Brain microvascular endothelial cell (primary cell): Measurements from ENCODE around the gene FAM9B.

Source experiments
- DNase-seq: peaks from one replicate; pipeline ENCODE4 v3.0.0-alpha.2; 2020
- H3K27ac ChIP-seq: fragments of 250-450 bp; sonication (Bioruptor Pico); 2 replicates; pipeline ENCODE4 v1.5.1; 2020; ENCODE audit warnings: mild to moderate bottlenecking, moderate library complexity
- H3K27me3 ChIP-seq: fragments of 250-450 bp; sonication (Bioruptor Pico); replicated peaks from 2 replicates; pipeline ENCODE4 v1.5.1; 2020; ENCODE audit warnings: mild to moderate bottlenecking
- H3K36me3 ChIP-seq: fragments of 250-450 bp; sonication (Bioruptor Pico); replicated peaks from 2 replicates; pipeline ENCODE4 v1.5.1; 2020; ENCODE audit warnings: mild to moderate bottlenecking
- H3K4me3 ChIP-seq: 2 replicates; pipeline ENCODE4 v1.5.1; 2011; ENCODE audit warnings: low read depth, mild to moderate bottlenecking, control low read depth, low read length, moderate library complexity
- CTCF ChIP-seq: IDR thresholded peaks from 2 replicates; pipeline ENCODE4 v1.5.1; 2011; ENCODE audit warnings: low read depth, mild to moderate bottlenecking, moderate library complexity, low read length, control low read depth, inconsistent platforms; ENCODE audit errors: missing control alignments
- in situ Hi-C: cut with HindIII; loops from 2 replicates; pipeline ENCODE4 v1.10.0; 2017; ENCODE audit warnings: low sequenced_read_pairs, low pct_ligation_motif_present

Gene FAM9B

GRCh38 chrX:9033989-9034388 lies at the start of gene FAM9B:
Gene FAM9B, minus strand, starts transcription at chrX:9034127. Its CDS starts 1,141 bp downstream, at chrX:9032986.
- TF ChIP-seq CTCF, result no peak
- H3K27me3 ChIP-seq, result no peaks in the 10 kb centered on the region
- no peak within 1 kb of the TSS for H3K4me3 ChIP-seq
- no peak within 1 kb of the TSS for H3K27ac ChIP-seq
- no peak for DNase-seq
- H3K36me3 ChIP-seq, result no peaks in the 10 kb centered on the region
- in situ Hi-C loops, result no loop called here

DNA sequence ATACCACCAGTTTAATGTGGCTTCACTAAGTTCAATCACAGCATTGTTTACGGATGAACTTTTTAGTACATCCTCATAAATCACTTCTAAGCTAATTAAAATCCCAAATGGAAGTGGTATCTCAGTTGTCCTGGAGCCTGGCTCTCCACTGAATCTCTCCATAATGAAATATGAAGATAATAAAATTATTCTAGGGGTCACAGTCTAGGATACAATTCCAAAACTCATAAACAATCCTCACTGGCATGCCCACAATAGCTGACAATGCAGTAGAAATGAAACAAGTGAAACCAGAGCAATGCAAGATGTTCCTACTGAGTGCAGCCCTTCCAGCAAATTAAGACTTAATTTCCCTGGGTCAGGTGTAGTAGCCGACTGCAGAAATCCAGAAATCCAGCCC lies 47.3 kb upstream of the FAM9B start:
- in situ Hi-C loops, result no loop called here
- Histone ChIP-seq H3K27me3 (no peaks in the 10 kb centered on the region), H3K27ac (no peak overlapping the region), H3K4me3 (no peak overlapping the region), H3K36me3 (no peaks in the 10 kb centered on the region)
- TF ChIP-seq CTCF, result no peak
- no peak for DNase-seq

- H3K27me3 ChIP-seq, result no peaks in the 10 kb centered on the region
- no peak overlapping the region for H3K4me3 ChIP-seq
- in situ Hi-C loops, result no loop called here
- no peaks in the 10 kb centered on the region for H3K36me3 ChIP-seq
- TF ChIP-seq CTCF, result no peak
- no peak overlapping the region for H3K27ac ChIP-seq
- no peak for DNase-seq
Observed at GRCh38 chrX:9074326-9074725, 40.4 kb upstream of the FAM9B start.

- no peaks in the 10 kb centered on the region for H3K27me3 ChIP-seq
- no peak overlapping the region for H3K27ac ChIP-seq
- H3K4me3 ChIP-seq, result no peak overlapping the region
- no peak for TF ChIP-seq CTCF
- H3K36me3 ChIP-seq, result no peaks in the 10 kb centered on the region
- in situ Hi-C loops, result no loop called here
- DNase-seq, result no peak
Observed at GRCh38 chrX:9072281-9072680, 38.4 kb upstream of the FAM9B start.

GRCh38 chrX:9071031-9071650 lies 37.2 kb upstream of the FAM9B start:
- in situ Hi-C loops, result no loop called here
- DNase-seq, result peak; percentile 39

More at GRCh38 chrX:9071031-9071650, 37.2 kb upstream of the FAM9B start:
- Histone ChIP-seq H3K36me3 (no peaks in the 10 kb centered on the region), H3K27me3 (no peaks in the 10 kb centered on the region), H3K27ac (no peak overlapping the region), H3K4me3 (no peak overlapping the region)
- TF ChIP-seq CTCF, result no peak
